22Rv1 (cell line): ENCODE results near the gene PPM1M.
A peak's percentile ranks its signal among the peaks of the same experiment; 100 is the strongest.

Experiments used
- H3K27ac ChIP-seq: fragments of 450-650 bp; 2 replicates; pipeline ENCODE4 v1.5.1; 2017
- CTCF ChIP-seq: fragments of 450-650 bp; IDR thresholded peaks from 2 replicates; pipeline ENCODE4 v1.5.1; 2017; ENCODE audit warnings: mild to moderate bottlenecking
- ZFX ChIP-seq: fragments of 450-650 bp; IDR thresholded peaks from 2 replicates; pipeline ENCODE4 v1.6.1; 2017; ENCODE audit warnings: antibody characterized with exemption, borderline replicate concordance

PPM1M gene

DNA sequence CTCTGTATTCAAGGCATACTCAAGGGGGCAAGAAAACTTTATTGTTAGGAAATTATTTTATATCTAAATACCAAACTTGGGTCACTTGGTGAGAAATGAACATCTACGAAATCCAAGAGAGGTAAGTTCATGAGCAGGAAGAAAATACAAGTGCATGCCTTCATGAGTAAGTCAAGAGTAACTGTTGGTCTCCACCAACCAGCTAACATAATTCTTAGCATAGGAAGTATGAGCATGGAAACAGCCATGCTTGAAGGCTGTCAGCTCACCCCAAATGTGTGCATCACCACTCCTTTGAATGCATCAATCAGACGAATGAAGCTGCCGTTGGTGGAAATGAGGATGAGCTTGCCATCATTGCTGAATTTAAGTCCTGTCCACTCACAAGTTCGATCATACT is 13.9 kb downstream of the PPM1M start:
- no peak overlapping the region for H3K27ac ChIP-seq
- TF ChIP-seq CTCF (no peak), ZFX (no peak)

DNA sequence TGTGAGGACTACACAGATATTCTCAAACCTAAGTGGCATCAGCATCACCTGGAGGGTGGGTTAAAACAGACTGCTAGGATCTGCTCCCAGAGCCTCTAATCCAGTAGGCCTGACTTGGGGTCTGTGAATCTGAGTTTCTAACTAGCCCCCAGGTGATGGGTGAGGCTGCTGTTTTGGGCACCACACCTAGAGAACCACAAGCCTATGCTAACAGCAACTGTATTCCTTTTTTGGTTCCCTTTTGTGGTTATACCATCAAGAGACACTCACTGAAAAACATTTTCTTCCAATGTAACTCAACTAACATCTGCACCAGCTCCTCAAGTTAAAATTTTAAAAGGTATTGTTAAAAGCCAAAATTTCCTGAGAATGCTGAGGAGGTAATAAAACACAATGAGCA is 16.9 kb downstream of the PPM1M start:
- no peak overlapping the region for H3K27ac ChIP-seq
- TF ChIP-seq CTCF (no peak), ZFX (no peak)

GRCh38 chr3:52265387-52265786 is 19.8 kb downstream of the PPM1M start:
- peak overlapping the region; percentile 28; the same call in 1 of the 2 replicates for H3K27ac ChIP-seq
- TF ChIP-seq CTCF (peak; percentile 31), ZFX (no peak)

- TF ChIP-seq ZFX (no peak), CTCF (no peak)
- H3K27ac ChIP-seq = peak overlapping the region; percentile 5; the same call in 1 of the 2 replicates
These were observed 22.5 kb downstream of the PPM1M start for GRCh38 chr3:52268036-52268435.

DNA sequence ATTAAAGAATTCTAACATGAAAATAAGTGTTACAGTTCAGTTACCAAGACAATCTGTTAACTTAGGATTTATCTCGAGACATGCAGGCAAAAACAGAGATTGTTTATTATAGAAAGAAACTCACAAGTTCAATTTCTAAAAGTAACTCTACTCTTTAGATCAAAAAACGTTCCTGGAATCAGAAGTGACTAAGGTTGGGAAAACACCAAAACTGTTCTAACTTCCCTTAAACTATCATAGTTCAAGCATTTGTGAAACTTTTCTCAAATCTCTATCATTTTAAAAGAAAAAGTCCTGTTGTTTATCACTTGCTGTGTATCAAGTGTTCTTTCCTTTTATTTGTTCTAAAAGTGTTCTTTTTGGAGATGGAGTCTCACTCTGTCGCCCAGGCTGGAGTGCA is 24.2 kb downstream of the PPM1M start:
- TF ChIP-seq ZFX = no peak
- no peak for TF ChIP-seq CTCF
- no peak overlapping the region for H3K27ac ChIP-seq

DNA sequence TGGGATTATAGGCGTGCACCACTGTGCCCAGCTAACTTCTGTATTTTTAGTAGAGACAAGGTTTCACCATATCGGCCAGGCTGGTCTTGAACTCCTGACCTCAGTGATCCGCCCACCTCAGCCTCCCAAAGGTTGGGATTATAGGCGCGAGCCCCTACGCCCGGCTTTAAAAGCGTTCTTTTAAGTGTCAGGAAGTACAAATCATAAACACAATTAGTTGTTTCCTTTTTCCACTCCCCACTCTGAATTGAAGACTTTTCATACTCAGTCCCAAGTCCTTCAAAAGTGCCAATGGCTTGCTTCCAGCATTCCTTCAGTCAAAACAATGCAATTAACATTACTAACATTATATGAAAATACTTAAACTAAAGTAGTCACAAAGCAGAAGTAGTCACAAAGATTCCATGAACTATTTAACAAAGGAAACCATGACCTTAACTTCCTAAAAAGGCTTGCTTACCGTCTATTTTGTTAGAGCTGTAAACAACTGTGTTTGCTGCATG is 24.7 kb downstream of the PPM1M start:
- TF ChIP-seq ZFX (no peak), CTCF (no peak)
- H3K27ac ChIP-seq = no peak overlapping the region

GRCh38 chr3:52272172-52272571 is 26.6 kb downstream of the PPM1M start:
- peak overlapping the region; percentile 22 for H3K27ac ChIP-seq

GRCh38 chr3:52272831-52273230 is 27.3 kb downstream of the PPM1M start:
- H3K27ac ChIP-seq = peak overlapping the region; percentile 22
- no peak for TF ChIP-seq CTCF
- TF ChIP-seq ZFX = no peak

DNA sequence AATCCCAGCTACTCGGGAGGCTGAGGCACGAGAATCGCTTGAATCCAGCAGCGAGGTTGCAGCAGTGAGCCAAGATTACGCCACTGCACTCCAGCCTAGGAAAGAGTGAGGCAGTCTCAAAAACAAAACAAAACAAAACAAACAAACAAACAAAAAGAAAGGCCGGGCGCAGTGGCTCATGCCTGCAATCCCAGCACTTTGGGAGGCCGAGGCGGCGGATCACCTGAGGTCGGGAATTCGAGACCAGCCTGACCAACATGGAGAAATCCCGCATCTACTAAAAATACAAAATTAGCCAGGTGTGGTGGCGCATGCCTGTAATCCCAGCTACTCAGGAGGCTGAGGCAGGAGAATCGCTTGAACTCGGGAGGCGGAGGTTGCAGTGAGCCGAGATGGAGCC is 29.2 kb downstream of the PPM1M start:
- peak overlapping the region; percentile 97 for H3K27ac ChIP-seq
